ENCODE measurements around the gene PIK3AP1. TPM values are rescaled to one million over a fixed set of nuclear protein-coding genes. Genes with fewer than 3 reads are reported as not detected.

PIK3AP1 gene
- total and polyA plus RNA-seq, 2 of the 8 experiments (the other 6 are each of a cell fraction or from before 2014, with no cell fraction given), result 1.9 to 4.5 TPM

- Histone ChIP-seq H3K18ac (ENCODE audit: extremely low read depth, low read length) (no peak overlapping the region), H4K91ac (replicated peaks; ENCODE audit: insufficient read length, low read length) (no peak overlapping the region), H3K4me3 (ENCODE audit: extremely low read depth in 1 of 4, insufficient read depth in 2 of 4, low read depth in 3 of 4, low read length in 4 of 4) (no peak overlapping the region), H3K9ac (replicated peaks in 1 of 4; ENCODE audit: extremely low read depth in 1 of 4, low read depth in 3 of 4, low read length in 3 of 4) (no peak overlapping the region), H3K4ac (replicated peaks; ENCODE audit: insufficient read length, low read depth, low read length) (no peak overlapping the region), H3K56ac (replicated peaks; ENCODE audit: insufficient read length, low read depth, low read length) (no peak overlapping the region), H3K79me1 (ENCODE audit: low read depth, low read length) (no peaks in the 10 kb centered on the region), H2BK12ac (ENCODE audit: low read depth, low read length) (no peak overlapping the region), H3K9me3 (ENCODE audit: insufficient read depth in 2 of 2, low read depth in 1 of 2, low read length in 1 of 2) (no peaks in the 10 kb centered on the region), H3K23ac (ENCODE audit: insufficient read length) (no peak overlapping the region), H3K4me1 (replicated peaks in 1 of 4; ENCODE audit: control insufficient read depth in 3 of 4, insufficient read depth in 4 of 4, low read length in 3 of 4) (peaks cover 0 to 4% (median 3%) of the 10 kb centered on the region in 4 experiments; a peak in 4 of 7 replicates), H3K4me2 (ENCODE audit: insufficient read depth in 1 of 2, low read depth in 2 of 2, low read length in 2 of 2) (no peak overlapping the region), H3K36me3 (ENCODE audit: control insufficient read depth in 2 of 4, insufficient read depth in 4 of 4, low read length in 3 of 4) (no peaks in the 10 kb centered on the region), H2AK5ac (ENCODE audit: low read depth, low read length) (no peak overlapping the region), H3K79me2 (ENCODE audit: control insufficient read depth in 1 of 2, insufficient read depth in 2 of 2, low read length in 2 of 2) (no peaks in the 10 kb centered on the region), H3K14ac (ENCODE audit: insufficient read length) (no peak overlapping the region), H3K27ac (ENCODE audit: low read depth, low read length) (no peak overlapping the region), H2BK120ac (replicated peaks; ENCODE audit: low read depth, low read length) (no peak overlapping the region), H4K8ac (ENCODE audit: extremely low read depth, insufficient read depth, low read length) (no peak overlapping the region), H4K20me1 (replicated peaks in 1 of 2; ENCODE audit: control insufficient read depth in 1 of 2, insufficient read depth in 2 of 2, low read length in 2 of 2) (no peaks in the 10 kb centered on the region), H2BK15ac (ENCODE audit: low read length) (no peak overlapping the region), H4K5ac (ENCODE audit: insufficient read length, low read depth, low read length) (no peak overlapping the region), H3K23me2 (ENCODE audit: low read depth, low read length) (no peaks in the 10 kb centered on the region; the same call in 1 of the 2 replicates), H2BK20ac (ENCODE audit: low read length) (no peak overlapping the region), H2AFZ (ENCODE audit: low read length) (no peak overlapping the region), H2BK5ac (ENCODE audit: low read depth, low read length) (no peak overlapping the region), H3K27me3 (replicated peaks in 1 of 4; ENCODE audit: control insufficient read depth in 3 of 4, extremely low read depth in 1 of 4, insufficient read depth in 3 of 4, low read length in 3 of 4) (no peaks in the 10 kb centered on the region)
- 91% methylated on average over 3 of the region's 3 CpGs; no CpG with 5 or more reads in 1 of the 2 experiments for WGBS, 2 experiments (ENCODE audit: extremely low coverage in 1 of 2, insufficient coverage in 1 of 2, insufficient read length in 1 of 2, insufficient replicate concordance in 2 of 2, low coverage in 1 of 2, low lambda C conversion rate in 2 of 2, missing lambda C conversion rate in 1 of 2)
- ChIA-PET POLR2A (ENCODE audit: partially characterized antibody) (no interaction called here), CTCF (ENCODE audit: partially characterized antibody) (interaction anchor here (1.2 kb wide), 1 partner anchor 17 kb away, joined by 3 read pairs; no protein-coding TSS in a partner anchor)
- DNase-seq (ENCODE audit: low read depth in 1 of 2, low spot score in 2 of 2) (no peak), FAIRE-seq (no peak)
- TF ChIP-seq JUND (IDR thresholded peaks at IDR 0.05; ENCODE audit: low read length) (no peak), CBX8 (IDR thresholded peaks at IDR 0.05; ENCODE audit: borderline replicate concordance, low read depth, low read length) (no peak), CHD1 (IDR thresholded peaks at IDR 0.05; ENCODE audit: low read depth, low read length) (no peak), RAD21 (IDR thresholded peaks at IDR 0.05 in 1 of 2, conservative IDR thresholded peaks at IDR 0.05 in 1 of 2; ENCODE audit: low read depth in 2 of 2, low read length in 2 of 2) (no peak), CBX5 (IDR thresholded peaks at IDR 0.05; ENCODE audit: low read depth, low read length) (no peak), GTF2F1 (IDR thresholded peaks at IDR 0.05; ENCODE audit: borderline replicate concordance, low read depth, low read length) (no peak), POLR2A (IDR thresholded peaks at IDR 0.05; ENCODE audit: control extremely low read depth in 1 of 2, low read depth in 2 of 2, low read length in 2 of 2) (no peak)
These were observed 24.2 kb downstream of the PIK3AP1 start for GRCh38 chr10:96695975-96696634.

All from H1 (cell line).